Measurements from ENCODE around the gene CFAP20DC. TPM values are rescaled to one million over a fixed set of nuclear protein-coding genes. Genes with fewer than 3 reads are reported as not detected.

The CFAP20DC gene
- polyA plus RNA-seq, 1 experiment, result 0.81 TPM

- Histone ChIP-seq H3K4me3 (ENCODE audit: low read depth, low read length) (no peak overlapping the region), H3K27me3 (ENCODE audit: control insufficient read depth, insufficient read depth, low read length) (no peaks in the 10 kb centered on the region), H3K36me3 (ENCODE audit: control insufficient read depth, insufficient read depth, low read length) (no peaks in the 10 kb centered on the region)
- CTCF ChIA-PET, result interaction anchor here (1.1 kb wide), 1 partner anchor 12 kb away, joined by 4 read pairs; no protein-coding TSS in a partner anchor
- TF ChIP-seq, protein P1, sequence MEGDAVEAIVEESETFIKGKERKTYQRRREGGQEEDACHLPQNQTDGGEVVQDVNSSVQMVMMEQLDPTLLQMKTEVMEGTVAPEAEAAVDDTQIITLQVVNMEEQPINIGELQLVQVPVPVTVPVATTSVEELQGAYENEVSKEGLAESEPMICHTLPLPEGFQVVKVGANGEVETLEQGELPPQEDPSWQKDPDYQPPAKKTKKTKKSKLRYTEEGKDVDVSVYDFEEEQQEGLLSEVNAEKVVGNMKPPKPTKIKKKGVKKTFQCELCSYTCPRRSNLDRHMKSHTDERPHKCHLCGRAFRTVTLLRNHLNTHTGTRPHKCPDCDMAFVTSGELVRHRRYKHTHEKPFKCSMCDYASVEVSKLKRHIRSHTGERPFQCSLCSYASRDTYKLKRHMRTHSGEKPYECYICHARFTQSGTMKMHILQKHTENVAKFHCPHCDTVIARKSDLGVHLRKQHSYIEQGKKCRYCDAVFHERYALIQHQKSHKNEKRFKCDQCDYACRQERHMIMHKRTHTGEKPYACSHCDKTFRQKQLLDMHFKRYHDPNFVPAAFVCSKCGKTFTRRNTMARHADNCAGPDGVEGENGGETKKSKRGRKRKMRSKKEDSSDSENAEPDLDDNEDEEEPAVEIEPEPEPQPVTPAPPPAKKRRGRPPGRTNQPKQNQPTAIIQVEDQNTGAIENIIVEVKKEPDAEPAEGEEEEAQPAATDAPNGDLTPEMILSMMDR (IDR thresholded peaks at IDR 0.05; ENCODE audit: insufficient read depth, low read depth, low read length), result no peak
- no peak for DNase-seq (ENCODE audit: low read depth)
- POLR2A ChIA-PET, result no interaction called here
Measured at GRCh38 chr3:59040902-59041301, 8.9 kb downstream of the CFAP20DC start.

DNA sequence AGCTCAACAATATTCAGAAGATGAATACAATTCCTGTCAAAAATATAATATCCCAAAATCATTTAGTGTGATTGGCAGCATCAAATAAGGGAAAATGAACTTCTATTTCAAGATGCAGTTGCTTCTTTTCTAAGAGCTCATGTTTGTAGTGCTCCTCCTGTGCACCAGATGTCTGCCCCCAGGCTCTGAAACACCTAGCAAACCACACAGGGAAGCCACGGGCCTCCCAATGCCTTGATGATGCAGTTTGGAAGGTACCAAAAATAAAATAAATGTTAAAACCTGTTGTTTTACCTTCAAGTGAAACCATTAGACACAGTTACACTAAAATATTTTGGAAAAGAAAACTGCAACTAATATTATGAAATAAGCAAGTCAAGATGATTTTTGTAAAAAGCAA, 22.2 kb downstream of the CFAP20DC start:
- ChIA-PET POLR2A (no interaction called here), CTCF (no interaction called here)
- Histone ChIP-seq H3K4me3 (ENCODE audit: low read depth, low read length) (no peak overlapping the region), H3K36me3 (ENCODE audit: control insufficient read depth, insufficient read depth, low read length) (no peaks in the 10 kb centered on the region), H3K27me3 (ENCODE audit: control insufficient read depth, insufficient read depth, low read length) (no peaks in the 10 kb centered on the region)
- no peak for DNase-seq (ENCODE audit: low read depth)
- TF ChIP-seq, protein P1 (IDR thresholded peaks at IDR 0.05; ENCODE audit: insufficient read depth, low read depth, low read length), result no peak

GRCh38 chr3:59023612-59024011, 26.2 kb downstream of the CFAP20DC start:
- Histone ChIP-seq H3K4me3 (ENCODE audit: low read depth, low read length) (no peak overlapping the region), H3K36me3 (ENCODE audit: control insufficient read depth, insufficient read depth, low read length) (no peaks in the 10 kb centered on the region), H3K27me3 (ENCODE audit: control insufficient read depth, insufficient read depth, low read length) (no peaks in the 10 kb centered on the region)
- DNase-seq (ENCODE audit: low read depth), result no peak
- TF ChIP-seq, protein P1 (IDR thresholded peaks at IDR 0.05; ENCODE audit: insufficient read depth, low read depth, low read length), result no peak
- CTCF ChIA-PET, result no interaction called here
- POLR2A ChIA-PET, result no interaction called here

DNA sequence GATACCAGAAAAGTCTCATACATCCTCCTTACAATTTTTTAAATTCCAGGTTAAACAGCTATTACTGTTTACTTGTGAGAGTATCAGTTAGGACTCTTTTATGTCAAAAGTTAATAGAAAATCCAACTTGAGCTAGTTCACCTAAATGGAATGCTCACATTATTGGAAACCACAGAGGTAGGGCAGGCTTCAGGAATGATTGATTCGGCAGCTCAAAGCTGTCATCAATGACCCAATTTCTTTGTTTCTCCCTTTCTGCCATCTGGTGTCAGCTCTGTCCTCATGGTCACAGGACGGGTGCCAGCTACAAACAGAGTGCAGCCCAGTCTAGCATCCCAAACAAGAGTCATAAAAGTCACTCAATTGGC, 32.2 kb downstream of the CFAP20DC start:
- TF ChIP-seq, protein P1 (IDR thresholded peaks at IDR 0.05; ENCODE audit: insufficient read depth, low read depth, low read length), result no peak
- ChIA-PET POLR2A (no interaction called here), CTCF (no interaction called here)
- no peak for DNase-seq (ENCODE audit: low read depth)
- H3K27me3 ChIP-seq (ENCODE audit: control insufficient read depth, insufficient read depth, low read length), result no peaks in the 10 kb centered on the region
- H3K4me3 ChIP-seq (ENCODE audit: low read depth, low read length), result no peak overlapping the region
- H3K36me3 ChIP-seq (ENCODE audit: control insufficient read depth, insufficient read depth, low read length), result no peaks in the 10 kb centered on the region

DNA sequence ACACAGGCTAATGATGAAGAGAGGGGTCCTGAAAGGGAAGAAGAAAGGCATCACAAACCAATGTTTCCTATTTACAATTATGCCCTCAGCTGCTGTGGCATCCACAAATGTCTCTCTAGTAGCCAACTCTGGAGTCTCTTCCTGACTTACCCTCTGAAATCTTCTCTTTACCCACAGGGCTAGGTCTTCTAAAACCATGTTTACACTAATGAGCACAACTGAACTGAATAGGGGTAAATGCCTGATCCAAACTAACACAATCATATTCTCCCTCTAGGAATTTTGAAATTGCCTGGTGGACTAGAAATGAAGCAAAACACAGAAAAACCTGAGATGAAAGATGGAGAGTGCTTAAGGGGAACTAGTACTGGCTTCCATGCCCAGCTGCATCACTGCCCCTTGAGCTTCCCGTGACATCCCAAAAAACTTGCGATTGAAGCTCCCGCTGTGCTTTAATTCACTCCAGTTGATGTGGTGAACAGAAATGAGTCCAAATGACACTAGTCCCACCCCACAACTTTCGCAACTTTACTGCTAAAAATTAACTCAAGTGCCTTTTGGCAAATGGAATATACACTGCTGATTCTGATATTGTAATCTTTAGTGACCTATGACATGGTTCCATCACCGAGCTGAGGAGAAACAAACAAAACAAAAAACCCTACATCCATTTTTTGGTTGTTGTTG, 32.8 kb downstream of the CFAP20DC start:
- Histone ChIP-seq H3K36me3 (ENCODE audit: control insufficient read depth, insufficient read depth, low read length) (no peaks in the 10 kb centered on the region), H3K4me3 (ENCODE audit: low read depth, low read length) (no peak overlapping the region), H3K27me3 (ENCODE audit: control insufficient read depth, insufficient read depth, low read length) (no peaks in the 10 kb centered on the region)
- POLR2A ChIA-PET, result interaction anchor here (0.6 kb wide), 1 partner anchor 1618 kb away, joined by 4 read pairs; no protein-coding TSS in a partner anchor
- DNase-seq (ENCODE audit: low read depth), result no peak
- CTCF ChIA-PET, result no interaction called here
- TF ChIP-seq, protein P1 (IDR thresholded peaks at IDR 0.05; ENCODE audit: insufficient read depth, low read depth, low read length), result no peak
